GM12873 (cell line): ENCODE measurements around the gene CCDC148.

Source experiments
- TF ChIP-seq, protein P1 (sequence below): IDR thresholded peaks from 2 replicates; pipeline ENCODE4 v1.5.1; 2012; ENCODE audit warnings: low read depth, mild to moderate bottlenecking, moderate library complexity, low read length, control low read depth; ENCODE audit not compliant: insufficient read depth; ENCODE audit errors: missing control alignments

CCDC148 gene

DNA sequence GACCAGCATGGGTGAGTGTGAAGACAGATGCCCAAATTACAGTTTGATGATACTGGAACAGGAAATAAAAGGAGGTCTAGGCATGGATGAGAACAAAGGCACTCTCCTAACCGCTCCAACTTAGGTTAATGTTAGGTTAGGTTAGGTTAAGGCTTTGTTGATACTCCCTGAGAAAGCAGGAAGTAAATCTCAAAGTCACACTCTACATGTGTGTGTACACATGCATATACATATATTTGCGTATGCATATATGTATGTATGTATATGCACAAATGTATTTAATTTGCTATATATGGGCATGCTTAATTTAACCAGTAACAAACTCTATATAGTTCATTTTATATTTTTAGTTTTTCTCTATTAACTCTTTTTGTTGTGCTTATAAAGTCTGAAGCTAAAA lies 215.6 kb downstream of the CCDC148 start:
- TF ChIP-seq, protein P1, sequence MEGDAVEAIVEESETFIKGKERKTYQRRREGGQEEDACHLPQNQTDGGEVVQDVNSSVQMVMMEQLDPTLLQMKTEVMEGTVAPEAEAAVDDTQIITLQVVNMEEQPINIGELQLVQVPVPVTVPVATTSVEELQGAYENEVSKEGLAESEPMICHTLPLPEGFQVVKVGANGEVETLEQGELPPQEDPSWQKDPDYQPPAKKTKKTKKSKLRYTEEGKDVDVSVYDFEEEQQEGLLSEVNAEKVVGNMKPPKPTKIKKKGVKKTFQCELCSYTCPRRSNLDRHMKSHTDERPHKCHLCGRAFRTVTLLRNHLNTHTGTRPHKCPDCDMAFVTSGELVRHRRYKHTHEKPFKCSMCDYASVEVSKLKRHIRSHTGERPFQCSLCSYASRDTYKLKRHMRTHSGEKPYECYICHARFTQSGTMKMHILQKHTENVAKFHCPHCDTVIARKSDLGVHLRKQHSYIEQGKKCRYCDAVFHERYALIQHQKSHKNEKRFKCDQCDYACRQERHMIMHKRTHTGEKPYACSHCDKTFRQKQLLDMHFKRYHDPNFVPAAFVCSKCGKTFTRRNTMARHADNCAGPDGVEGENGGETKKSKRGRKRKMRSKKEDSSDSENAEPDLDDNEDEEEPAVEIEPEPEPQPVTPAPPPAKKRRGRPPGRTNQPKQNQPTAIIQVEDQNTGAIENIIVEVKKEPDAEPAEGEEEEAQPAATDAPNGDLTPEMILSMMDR = no peak

DNA sequence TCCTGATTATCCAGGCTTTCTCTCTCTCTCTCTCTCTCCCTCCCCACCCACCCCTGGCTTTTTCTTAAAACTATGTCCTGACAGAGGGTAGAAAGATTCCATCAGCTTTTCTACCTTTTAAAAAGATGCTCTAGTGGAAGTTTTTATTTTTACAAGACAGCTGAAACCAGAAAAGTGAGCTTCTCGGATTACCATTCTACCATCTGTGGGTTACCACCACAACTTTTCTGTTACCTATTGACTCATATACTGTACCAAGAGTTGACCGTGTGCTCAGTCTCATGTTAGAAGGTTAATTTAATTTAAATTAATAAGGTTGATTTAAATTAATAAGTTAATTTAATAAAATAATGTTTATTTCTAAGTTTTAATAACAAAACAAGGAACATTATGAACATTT lies 217.3 kb downstream of the CCDC148 start:
- TF ChIP-seq, protein P1 = no peak

GRCh38 chr2:158234497-158234896 lies 222.1 kb downstream of the CCDC148 start:
- TF ChIP-seq, protein P1 = no peak

DNA sequence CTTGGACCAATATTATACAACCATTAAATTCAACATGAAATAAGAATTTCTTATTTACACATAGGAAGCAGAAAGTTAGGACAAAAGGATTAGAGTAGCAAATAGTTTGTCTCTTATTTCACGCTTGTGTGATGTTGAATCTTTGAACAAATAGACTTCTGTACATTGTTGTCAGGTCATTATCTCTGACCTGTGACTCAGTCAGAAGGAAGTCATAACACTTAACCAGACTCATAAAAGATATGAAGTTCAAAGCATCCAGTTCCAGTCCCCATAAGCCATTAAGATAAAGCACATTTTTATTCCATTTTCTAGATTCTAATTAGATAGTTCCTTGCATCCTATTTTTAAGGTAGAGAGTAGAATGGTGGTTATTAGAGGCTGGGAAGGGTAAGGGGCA lies 224.1 kb downstream of the CCDC148 start:
- TF ChIP-seq, protein P1 = no peak

DNA sequence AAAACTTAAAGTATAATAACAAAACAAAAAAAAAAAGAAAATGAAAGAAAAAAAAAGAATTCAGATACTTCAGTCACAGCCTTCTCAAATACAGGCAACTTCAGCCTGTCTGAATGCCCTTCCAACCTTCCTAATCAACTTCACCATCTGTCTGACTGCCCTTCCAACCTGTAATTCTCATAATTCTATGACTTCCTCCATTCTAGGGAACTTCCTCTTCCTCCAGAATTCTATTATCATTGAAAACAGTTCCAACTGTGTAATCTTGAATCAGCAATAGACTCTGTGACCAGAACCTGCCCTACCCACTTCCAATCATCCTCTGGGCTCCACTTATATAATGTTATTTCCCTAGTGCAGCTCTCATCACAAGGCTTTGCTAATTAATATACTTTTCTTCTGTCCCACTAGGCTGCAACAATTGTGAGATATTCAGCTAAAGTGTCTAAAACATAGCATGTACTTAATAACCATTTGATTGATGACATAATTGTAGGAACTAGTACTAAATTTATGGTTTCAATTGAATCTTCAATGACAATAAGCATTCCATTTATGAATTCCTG lies 227.5 kb downstream of the CCDC148 start:
- TF ChIP-seq, protein P1 = no peak

DNA sequence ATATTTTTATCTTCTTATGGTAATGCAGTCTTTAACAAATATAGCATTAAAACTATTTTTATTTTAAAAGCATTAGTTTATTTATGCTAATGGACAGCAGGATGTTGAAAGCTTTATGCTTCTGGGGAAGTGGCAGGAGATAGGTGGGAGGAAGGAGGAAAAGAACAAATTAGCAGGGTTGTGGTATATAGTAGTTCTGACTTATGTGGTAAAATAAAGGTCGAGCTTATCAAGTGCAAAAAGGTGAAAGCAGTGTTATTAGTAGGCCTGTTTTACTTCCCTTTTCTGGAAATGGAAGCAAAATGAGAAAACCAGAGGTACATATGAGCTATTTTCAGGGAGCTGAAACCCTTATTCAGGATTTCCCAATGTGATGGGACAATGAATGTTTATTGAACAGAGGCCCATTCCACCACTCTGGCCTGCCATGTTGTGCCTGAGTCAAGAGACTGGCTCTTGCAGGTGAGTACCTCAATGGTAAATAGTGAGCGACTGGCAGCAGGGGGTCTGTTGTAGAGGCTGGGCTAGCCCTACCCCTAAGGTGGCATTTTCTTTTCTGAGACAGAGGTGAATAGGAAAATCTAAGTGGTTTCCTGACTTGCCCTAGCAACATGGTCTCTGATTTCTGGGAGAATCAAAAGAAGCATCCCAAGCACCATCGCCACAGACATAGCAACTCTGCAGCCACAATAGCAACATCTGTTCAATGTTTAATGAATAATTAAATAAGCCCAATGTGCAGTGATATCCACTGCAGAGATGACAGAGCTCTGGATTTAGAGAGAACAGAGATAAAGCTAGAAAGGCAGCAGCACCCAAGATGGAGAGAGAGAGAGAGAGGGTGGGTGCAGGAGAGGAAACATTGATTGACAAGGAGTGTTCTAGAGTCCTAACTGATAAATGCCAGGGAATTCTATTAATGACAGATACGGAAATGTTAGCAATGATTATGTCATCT lies 235.2 kb downstream of the CCDC148 start:
- TF ChIP-seq, protein P1 = no peak

- TF ChIP-seq, protein P1 = no peak
Measured at GRCh38 chr2:158217593-158217992, 239.0 kb downstream of the CCDC148 start.
